Natural killer cell (primary cell): ENCODE data around the gene APOL6. TPM values are rescaled to one million over a fixed set of nuclear protein-coding genes. Genes with fewer than 3 reads are reported as not detected.
A peak's percentile ranks its signal among the peaks of the same experiment; 100 is the strongest.

Experiments used
- ATAC-seq, 3 donors: fragments of 150-1000 bp in 2 of 3; fragments of 200-7000 bp in 1 of 3; cut with Tn5 transposase; 1 replicate in 1 of 3; 2 replicates in 2 of 3; pipeline ENCODE4 v1.10.0; 2021; ENCODE audit warnings: mild to moderate bottlenecking in 2 of 3, moderate library complexity in 2 of 3
- DNase-seq, 2 donors: peaks; one replicate each; pipeline versions ENCODE4 v3.0.0 to v3.0.0-alpha.2; 2013 to 2021; ENCODE audit warnings: mixed read lengths in 1 of 2
- H3K27ac ChIP-seq: one replicate; pipeline ENCODE4 v1.5.1; 2013; ENCODE audit warnings: mild to moderate bottlenecking, low read length
- H3K27me3 ChIP-seq: one replicate; pipeline ENCODE4 v1.6.1; 2013; ENCODE audit warnings: low read length; ENCODE audit not compliant: control insufficient read depth, insufficient read depth
- H3K36me3 ChIP-seq: one replicate; pipeline ENCODE4 v1.6.1; 2013; ENCODE audit warnings: low read length; ENCODE audit not compliant: control insufficient read depth, insufficient read depth
- H3K4me1 ChIP-seq: one replicate; pipeline ENCODE4 v1.6.1; 2013; ENCODE audit warnings: low read length; ENCODE audit not compliant: control insufficient read depth, insufficient read depth
- H3K4me3 ChIP-seq: one replicate; pipeline ENCODE4 v1.5.1; 2013; ENCODE audit warnings: low read length
- H3K9me3 ChIP-seq: one replicate; pipeline ENCODE4 v1.6.1; 2013; ENCODE audit warnings: low read length; ENCODE audit not compliant: control insufficient read depth, insufficient read depth
- H3K27ac Mint-ChIP-seq, 2 donors: one replicate each; pipeline ENCODE4 v1.8.0; 2022; ENCODE audit warnings: mild to moderate bottlenecking in 2 of 2, mixed read lengths in 2 of 2, moderate library complexity in 1 of 2
- H3K27me3 Mint-ChIP-seq, 2 donors: one replicate each; pipeline ENCODE4 v1.8.0; 2022; ENCODE audit warnings: low read depth in 2 of 2, mixed read lengths in 2 of 2
- H3K36me3 Mint-ChIP-seq: one replicate; pipeline ENCODE4 v1.8.0; 2022; ENCODE audit warnings: mixed read lengths
- H3K4me1 Mint-ChIP-seq, 2 donors: one replicate each; pipeline ENCODE4 v1.8.0; 2022; ENCODE audit warnings: mixed read lengths in 2 of 2
- H3K4me3 Mint-ChIP-seq: one replicate; pipeline ENCODE4 v1.8.0; 2022; ENCODE audit warnings: mild to moderate bottlenecking, moderate library complexity, mixed read lengths
- H3K9me3 Mint-ChIP-seq, 2 donors: one replicate each; pipeline ENCODE4 v1.8.0; 2022; ENCODE audit warnings: mixed read lengths in 2 of 2
- CTCF ChIP-seq: fragments of 200-600 bp; IDR thresholded peaks from one replicate; pipeline ENCODE4 v1.8.0; 2022; ENCODE audit warnings: antibody characterized with exemption
- WGBS: methylation state at CpG from one replicate; pipeline ENCODE4 v1.1.7; 2013; ENCODE audit warnings: missing lambda C conversion rate; ENCODE audit not compliant: insufficient coverage; 5-methylcytosine and 5-hydroxymethylcytosine counted together
- intact Hi-C: fragments of 100-400 bp; cut with micrococcal nuclease; formaldehyde crosslinking; loops from one replicate; pipeline ENCODE4 v1.14.2; 2022
- total RNA-seq, 4 donors: library from RNA; stranded (reverse); fragments of 120-200 nt in 1 of 4; gene quantifications; one replicate each; pipeline versions ENCODE4 v1.2.3 to v1.2.4, GENCODE V29; 2013 to 2022

Gene APOL6
- total RNA-seq, 3 donors from 2014 or later (not counting 1 experiment from before 2014, with no cell fraction given), result 116 to 138 (median 122) TPM

- H3K9me3 ChIP-seq, result no peaks in the 10 kb centered on the region
- TF ChIP-seq CTCF, result no peak
- no peaks in the 10 kb centered on the region for H3K9me3 Mint-ChIP-seq
- H3K4me1 ChIP-seq, result peaks cover 34% of the 10 kb centered on the region
- intact Hi-C loops, result no loop called here
- H3K27ac ChIP-seq, result no peak overlapping the region
- WGBS, result 10% methylated on average over 6 of the region's 7 CpGs
- H3K36me3 Mint-ChIP-seq, result no peaks in the 10 kb centered on the region
- H3K27me3 Mint-ChIP-seq, result no peaks in the 10 kb centered on the region
- H3K4me3 Mint-ChIP-seq, result no peak overlapping the region
- peak in 1 of 3 donors; percentile 20 for ATAC-seq
- DNase-seq, result no peak
- no peaks in the 10 kb centered on the region for H3K27me3 ChIP-seq
- H3K27ac Mint-ChIP-seq, result no peak overlapping the region
- H3K4me3 ChIP-seq, result no peak overlapping the region
- peaks cover 7 to 13% of the 10 kb centered on the region in 2 donors for H3K4me1 Mint-ChIP-seq
- H3K36me3 ChIP-seq, result no peaks in the 10 kb centered on the region
Observed at GRCh38 chr22:35616043-35616442, 32.2 kb upstream of the APOL6 start.

DNA sequence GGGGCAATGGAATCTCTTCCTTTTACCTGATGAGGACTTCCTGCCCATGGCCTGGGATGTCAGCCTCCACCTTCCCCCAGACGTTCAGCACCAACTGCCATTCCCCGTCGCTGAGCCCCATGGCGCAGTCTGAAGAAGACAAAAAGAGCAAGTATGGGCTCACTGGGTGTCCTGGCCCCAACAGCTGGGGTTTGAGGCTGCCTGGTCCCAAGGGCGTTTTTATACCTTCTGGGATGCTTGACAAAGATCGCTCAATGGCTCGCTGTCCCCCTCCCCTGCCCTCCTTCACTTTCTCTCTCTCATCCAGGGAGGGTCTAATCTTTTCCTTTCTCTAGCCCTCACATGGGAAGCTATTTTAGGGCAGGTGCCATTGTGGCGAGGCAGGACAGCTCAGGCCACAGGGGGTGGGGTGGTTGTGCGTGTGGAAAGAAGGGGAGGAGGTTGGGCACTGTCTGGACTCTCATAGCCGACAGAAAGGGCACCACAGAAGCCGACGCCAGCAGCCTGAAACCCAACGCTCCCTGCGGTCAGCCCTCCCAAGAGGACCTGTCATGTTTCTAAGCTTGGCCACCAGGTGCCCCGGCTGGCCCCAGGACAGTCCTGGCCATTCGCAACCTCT is 31.0 kb upstream of the APOL6 start, which contains the start of gene MB:
MB (minus strand) TSS at position 193 of the 619 bp plus-strand sequence; CDS start at position 121, 72 bp downstream.
- no peaks in the 10 kb centered on the region for H3K27me3 ChIP-seq
- no peaks in the 10 kb centered on the region for H3K36me3 ChIP-seq
- no peak within 1 kb of the TSS for H3K27ac ChIP-seq
- intact Hi-C loops, result no loop called here
- WGBS, result 84% methylated on average over 16 of the region's 16 CpGs
- ATAC-seq (no peak), DNase-seq (no peak)
- no peaks in the 10 kb centered on the region for H3K9me3 Mint-ChIP-seq
- TF ChIP-seq CTCF, result no peak
- H3K36me3 Mint-ChIP-seq, result no peaks in the 10 kb centered on the region
- no peaks in the 10 kb centered on the region for H3K9me3 ChIP-seq
- no peaks in the 10 kb centered on the region for H3K27me3 Mint-ChIP-seq
- H3K4me3 Mint-ChIP-seq, result no peak within 1 kb of the TSS
- peaks cover 7 to 8% of the 10 kb centered on the region in 2 donors for H3K4me1 Mint-ChIP-seq
- H3K27ac Mint-ChIP-seq, result no peak within 1 kb of the TSS
- no peak within 1 kb of the TSS for H3K4me3 ChIP-seq
- H3K4me1 ChIP-seq, result peaks cover 22% of the 10 kb centered on the region

DNA sequence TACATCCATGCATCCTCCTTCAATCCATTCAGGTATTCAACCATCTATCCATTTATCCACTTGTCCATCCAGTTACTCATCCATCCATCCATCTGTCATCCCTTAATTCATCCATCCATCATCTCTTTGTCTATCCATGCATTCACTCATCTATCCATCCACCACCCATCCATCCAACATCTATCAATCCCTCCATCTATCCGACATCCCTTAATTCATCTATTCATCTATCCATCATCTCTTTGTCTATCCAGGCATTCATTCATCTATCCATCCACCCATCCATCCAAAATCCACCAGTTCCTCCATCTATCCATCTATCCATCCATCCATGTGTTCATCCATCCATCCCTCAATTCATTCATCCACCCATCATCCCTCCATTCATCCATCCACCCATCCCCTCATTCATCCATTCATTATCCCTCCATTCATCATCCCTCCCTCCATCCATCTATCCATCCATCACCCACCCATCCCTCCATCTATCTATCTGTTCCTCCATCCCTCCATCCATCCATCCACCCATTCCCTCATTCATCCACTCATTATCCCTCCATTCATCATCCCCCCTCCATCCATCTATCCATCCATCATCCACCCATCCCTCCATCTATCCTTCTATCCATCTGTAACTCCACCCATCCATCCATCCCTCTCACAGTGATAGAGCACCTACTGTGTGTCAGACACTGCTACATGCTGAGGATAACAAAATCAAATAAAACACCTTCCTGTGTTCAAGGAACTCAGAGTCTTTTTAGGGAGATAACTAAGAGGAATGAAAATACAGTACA is 29.6 kb upstream of the APOL6 start:
- H3K9me3 Mint-ChIP-seq, result no peaks in the 10 kb centered on the region
- no peaks in the 10 kb centered on the region for H3K36me3 Mint-ChIP-seq
- H3K27me3 Mint-ChIP-seq, result no peaks in the 10 kb centered on the region
- DNase-seq (no peak), ATAC-seq (no peak)
- no peaks in the 10 kb centered on the region for H3K36me3 ChIP-seq
- H3K4me1 Mint-ChIP-seq, result peaks cover 13% of the 10 kb centered on the region in 2 donors
- WGBS, result 92% methylated on average over 1 of the region's 1 CpG
- H3K4me3 ChIP-seq, result no peak overlapping the region
- intact Hi-C loops, result no loop called here
- no peak overlapping the region for H3K4me3 Mint-ChIP-seq
- H3K27ac Mint-ChIP-seq, result no peak overlapping the region
- TF ChIP-seq CTCF, result no peak
- no peaks in the 10 kb centered on the region for H3K9me3 ChIP-seq
- H3K27me3 ChIP-seq, result no peaks in the 10 kb centered on the region
- H3K4me1 ChIP-seq, result peaks cover 20% of the 10 kb centered on the region
- H3K27ac ChIP-seq, result no peak overlapping the region
